Neural cell (in vitro differentiated cells): ENCODE results near the gene SLC22A23. TPM values are rescaled to one million over a fixed set of nuclear protein-coding genes. Genes with fewer than 3 reads are reported as not detected.

ENCODE experiments used
- H2AFZ ChIP-seq: fragments of 200-600, 300-800 bp; sonication (generic), shearing (Covaris generic); 2 replicates; pipeline ENCODE4 v1.6.0; 2014; ENCODE audit warnings: low read depth, mild to moderate bottlenecking, antibody characterized with exemption, low read length, moderate library complexity
- H3F3A ChIP-seq: fragments of 200-600 bp; shearing (Covaris generic); 2 replicates; pipeline ENCODE4 v1.6.1; 2016; ENCODE audit warnings: mild to moderate bottlenecking, moderate library complexity, mixed read lengths, antibody characterized with exemption, low read length; ENCODE audit not compliant: insufficient read depth, poor library complexity, severe bottlenecking
- H3K27ac ChIP-seq: fragments of 200-600, 300-800 bp; sonication (generic), shearing (Covaris generic); 2 replicates; pipeline ENCODE4 v1.5.1; 2014; ENCODE audit warnings: mild to moderate bottlenecking, low read length, moderate library complexity
- H3K27me3 ChIP-seq: fragments of 300-800, 200-600 bp; sonication (generic), shearing (Covaris generic); 2 replicates; pipeline ENCODE4 v1.6.0; 2014; ENCODE audit warnings: mild to moderate bottlenecking, low read depth, low read length, moderate library complexity; ENCODE audit not compliant: insufficient read depth
- H3K36me3 ChIP-seq: fragments of 300-800, 200-600 bp; sonication (generic), shearing (Covaris generic); 2 replicates; pipeline ENCODE4 v1.5.1; 2014; ENCODE audit warnings: mild to moderate bottlenecking, antibody characterized with exemption, low read length, moderate library complexity; ENCODE audit not compliant: insufficient read depth
- H3K4me2 ChIP-seq: fragments of 300-800, 200-600 bp; sonication (generic), shearing (Covaris generic); 2 replicates; pipeline ENCODE4 v1.6.0; 2014; ENCODE audit warnings: mild to moderate bottlenecking, low read length
- H3K4me3 ChIP-seq: fragments of 300-800, 200-600 bp; sonication (generic), shearing (Covaris generic); 2 replicates; pipeline ENCODE4 v1.5.1; 2014; ENCODE audit warnings: mild to moderate bottlenecking, low read length, moderate library complexity
- H3K79me2 ChIP-seq: fragments of 200-600 bp; shearing (Covaris generic); replicated peaks from 2 replicates; pipeline ENCODE4 v1.6.0; 2014; ENCODE audit warnings: mild to moderate bottlenecking, low read length, moderate library complexity; ENCODE audit not compliant: insufficient read depth
- H3K9ac ChIP-seq: fragments of 300-800, 200-600 bp; sonication (generic), shearing (Covaris generic); 2 replicates; pipeline ENCODE4 v1.6.1; 2016; ENCODE audit warnings: mild to moderate bottlenecking, low read length, mixed read lengths
- H3K9me2 ChIP-seq: fragments of 200-600 bp; shearing (Covaris generic); 2 replicates; pipeline ENCODE4 v1.6.1; 2016; ENCODE audit warnings: mild to moderate bottlenecking, low read length, mixed read lengths; ENCODE audit not compliant: insufficient read depth
- H3K9me3 ChIP-seq: fragments of 200-600, 300-800 bp; sonication (generic), shearing (Covaris generic); 2 replicates; pipeline ENCODE4 v1.6.1; 2016; ENCODE audit warnings: mild to moderate bottlenecking, mixed run types, low read length, moderate library complexity, mixed read lengths
- H4K20me1 ChIP-seq: fragments of 200-600 bp; shearing (Covaris generic); 2 replicates; pipeline ENCODE4 v1.6.1; 2016; ENCODE audit warnings: mild to moderate bottlenecking, mixed run types; ENCODE audit not compliant: insufficient read depth
- EP300 ChIP-seq: fragments of 450-650 bp; conservative IDR thresholded peaks from 2 replicates; pipeline ENCODE4 v1.6.1; 2014; ENCODE audit warnings: antibody characterized with exemption, mild to moderate bottlenecking, moderate library complexity; ENCODE audit not compliant: poor library complexity, severe bottlenecking
- EZH2 ChIP-seq: fragments of 200-600, 300-800 bp; shearing (Covaris generic), sonication (generic); IDR thresholded peaks from 2 replicates; pipeline ENCODE4 v1.6.1; 2014; ENCODE audit warnings: antibody characterized with exemption, low read length, borderline replicate concordance, mild to moderate bottlenecking; ENCODE audit not compliant: insufficient read depth, poor library complexity, severe bottlenecking
- MXI1 ChIP-seq: fragments of 450-650 bp; conservative IDR thresholded peaks from 2 replicates; pipeline ENCODE4 v1.6.1; 2014; ENCODE audit warnings: antibody characterized with exemption, mild to moderate bottlenecking; ENCODE audit not compliant: poor library complexity, severe bottlenecking
- POLR2AphosphoS5 ChIP-seq: IDR thresholded peaks from 2 replicates; pipeline ENCODE4 v1.6.1; 2012
- RAD21 ChIP-seq: fragments of 450-650 bp; conservative IDR thresholded peaks from 2 replicates; pipeline ENCODE4 v1.6.1; 2014; ENCODE audit warnings: antibody characterized with exemption, mild to moderate bottlenecking, moderate library complexity
- REST ChIP-seq: IDR thresholded peaks from 2 replicates; pipeline ENCODE4 v1.6.1; 2012; ENCODE audit warnings: borderline replicate concordance
- SMC3 ChIP-seq: fragments of 450-650 bp; conservative IDR thresholded peaks from 2 replicates; pipeline ENCODE4 v1.6.1; 2014; ENCODE audit warnings: antibody characterized with exemption, mild to moderate bottlenecking, moderate library complexity; ENCODE audit not compliant: poor library complexity
- TAF1 ChIP-seq: IDR thresholded peaks from 2 replicates; pipeline ENCODE4 v1.6.1; 2012; ENCODE audit warnings: low read depth
- polyA plus RNA-seq: library from polyadenylated mRNA; depleted of rRNA; stranded (reverse); fragments of >200 nt; gene quantifications from 2 replicates; pipeline ENCODE4 v1.2.3, GENCODE V29; 2014
- TF ChIP-seq, protein P1 (sequence below): fragments of 450-650 bp; IDR thresholded peaks from 2 replicates; pipeline ENCODE4 v1.5.1; 2014; ENCODE audit warnings: antibody characterized with exemption, mild to moderate bottlenecking, moderate library complexity; ENCODE audit not compliant: poor library complexity, severe bottlenecking

SLC22A23 gene
- polyA plus RNA-seq, 1 donor from 2014 or later, result 8.8 TPM

GRCh38 chr6:3288711-3289663 is 167.9 kb downstream of the SLC22A23 start:
- Histone ChIP-seq H3K4me3 (no peak overlapping the region), H3K36me3 (peaks cover 6% of the 10 kb centered on the region), H2AFZ (no peak overlapping the region), H3K4me2 (no peak overlapping the region), H3K9me2 (no peaks in the 10 kb centered on the region), H3K79me2 (no peaks in the 10 kb centered on the region), H3K27me3 (no peaks in the 10 kb centered on the region), H3K9ac (no peak overlapping the region), H3K9me3 (no peaks in the 10 kb centered on the region), H4K20me1 (no peaks in the 10 kb centered on the region), H3K27ac (no peak overlapping the region), H3F3A (no peaks in the 10 kb centered on the region)
- TF ChIP-seq MXI1, result no peak
- no peak for TF ChIP-seq TAF1
- no peak for TF ChIP-seq EP300
- TF ChIP-seq REST, result no peak
- TF ChIP-seq, protein P1, sequence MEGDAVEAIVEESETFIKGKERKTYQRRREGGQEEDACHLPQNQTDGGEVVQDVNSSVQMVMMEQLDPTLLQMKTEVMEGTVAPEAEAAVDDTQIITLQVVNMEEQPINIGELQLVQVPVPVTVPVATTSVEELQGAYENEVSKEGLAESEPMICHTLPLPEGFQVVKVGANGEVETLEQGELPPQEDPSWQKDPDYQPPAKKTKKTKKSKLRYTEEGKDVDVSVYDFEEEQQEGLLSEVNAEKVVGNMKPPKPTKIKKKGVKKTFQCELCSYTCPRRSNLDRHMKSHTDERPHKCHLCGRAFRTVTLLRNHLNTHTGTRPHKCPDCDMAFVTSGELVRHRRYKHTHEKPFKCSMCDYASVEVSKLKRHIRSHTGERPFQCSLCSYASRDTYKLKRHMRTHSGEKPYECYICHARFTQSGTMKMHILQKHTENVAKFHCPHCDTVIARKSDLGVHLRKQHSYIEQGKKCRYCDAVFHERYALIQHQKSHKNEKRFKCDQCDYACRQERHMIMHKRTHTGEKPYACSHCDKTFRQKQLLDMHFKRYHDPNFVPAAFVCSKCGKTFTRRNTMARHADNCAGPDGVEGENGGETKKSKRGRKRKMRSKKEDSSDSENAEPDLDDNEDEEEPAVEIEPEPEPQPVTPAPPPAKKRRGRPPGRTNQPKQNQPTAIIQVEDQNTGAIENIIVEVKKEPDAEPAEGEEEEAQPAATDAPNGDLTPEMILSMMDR, result no peak

DNA sequence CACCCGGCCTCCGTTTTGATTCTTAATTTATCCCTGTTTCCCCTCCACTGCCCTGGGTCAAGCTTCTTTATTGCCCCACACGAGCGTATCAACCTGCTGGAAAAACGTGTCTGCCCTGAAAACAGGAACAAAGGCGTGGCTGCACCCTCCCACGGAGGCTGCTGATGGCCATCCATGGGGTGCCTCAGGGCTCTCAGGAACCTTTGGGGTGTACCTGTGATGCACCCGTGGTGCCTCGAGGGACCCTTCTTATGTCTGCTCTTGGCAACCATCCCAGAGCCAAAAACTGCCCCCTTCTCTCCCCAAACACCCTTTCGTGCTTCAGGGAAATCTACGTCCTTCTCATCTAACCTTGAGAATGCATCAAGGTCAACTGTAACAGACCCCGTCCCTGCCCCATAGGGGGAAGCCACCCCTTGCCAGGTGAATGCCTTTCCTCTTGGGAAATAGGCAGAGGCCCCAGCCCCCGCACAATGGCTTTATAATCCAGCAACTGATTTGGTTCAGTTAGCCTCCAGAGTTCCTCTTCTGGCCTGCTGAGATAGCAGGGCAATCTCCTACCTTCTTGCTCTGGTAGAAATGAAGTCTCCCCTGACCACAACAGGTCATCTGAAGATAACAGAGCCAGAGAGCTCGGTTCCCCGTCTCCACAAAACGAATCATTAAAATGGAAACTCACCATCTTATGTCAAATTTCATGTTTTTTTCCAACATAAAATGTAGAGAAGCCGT is 168.7 kb downstream of the SLC22A23 start:
- H4K20me1 ChIP-seq, result no peaks in the 10 kb centered on the region
- no peaks in the 10 kb centered on the region for H3K9me3 ChIP-seq
- no peak overlapping the region for H3K4me2 ChIP-seq
- TF ChIP-seq TAF1 (no peak), SMC3 (no peak), EP300 (no peak), POLR2AphosphoS5 (no peak), EZH2 (no peak), RAD21 (no peak)
- H3K9ac ChIP-seq, result no peak overlapping the region
- peaks cover 6% of the 10 kb centered on the region for H3K36me3 ChIP-seq
- H3K79me2 ChIP-seq, result no peaks in the 10 kb centered on the region
- no peak overlapping the region for H3K4me3 ChIP-seq
- no peaks in the 10 kb centered on the region for H3F3A ChIP-seq
- no peaks in the 10 kb centered on the region for H3K27me3 ChIP-seq
- H3K9me2 ChIP-seq, result no peaks in the 10 kb centered on the region
- no peak overlapping the region for H3K27ac ChIP-seq
- no peak overlapping the region for H2AFZ ChIP-seq
